ENCODE data around the gene HSPBP1. TPM values are rescaled to one million over a fixed set of nuclear protein-coding genes. Genes with fewer than 3 reads are reported as not detected.

Gene HSPBP1
- total RNA-seq, 1 donor from 2014 or later, result 29.0 TPM

DNA sequence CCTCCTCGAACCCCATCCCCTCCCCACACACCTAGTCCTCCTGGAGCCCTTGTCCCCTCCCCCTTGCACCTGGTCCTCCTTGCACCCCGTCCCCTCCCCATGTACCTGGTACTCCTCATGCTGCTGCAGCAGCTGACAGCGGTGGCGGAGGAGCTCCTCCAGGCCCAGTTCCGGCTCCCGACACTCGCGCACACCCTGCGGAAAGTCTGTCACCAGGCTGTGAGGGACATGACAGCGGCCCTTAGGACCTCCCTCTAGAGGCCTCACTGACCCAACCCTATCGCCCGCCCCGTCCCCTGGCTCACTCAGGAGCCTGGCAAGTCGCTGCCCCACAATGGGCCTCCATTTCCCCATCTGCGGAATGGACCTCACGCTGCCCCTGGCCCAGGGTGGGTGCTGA, 14.7 kb downstream of the HSPBP1 start:
- H3K27me3 ChIP-seq (ENCODE audit: low read depth), result no peaks in the 10 kb centered on the region
- TF ChIP-seq, protein P1, sequence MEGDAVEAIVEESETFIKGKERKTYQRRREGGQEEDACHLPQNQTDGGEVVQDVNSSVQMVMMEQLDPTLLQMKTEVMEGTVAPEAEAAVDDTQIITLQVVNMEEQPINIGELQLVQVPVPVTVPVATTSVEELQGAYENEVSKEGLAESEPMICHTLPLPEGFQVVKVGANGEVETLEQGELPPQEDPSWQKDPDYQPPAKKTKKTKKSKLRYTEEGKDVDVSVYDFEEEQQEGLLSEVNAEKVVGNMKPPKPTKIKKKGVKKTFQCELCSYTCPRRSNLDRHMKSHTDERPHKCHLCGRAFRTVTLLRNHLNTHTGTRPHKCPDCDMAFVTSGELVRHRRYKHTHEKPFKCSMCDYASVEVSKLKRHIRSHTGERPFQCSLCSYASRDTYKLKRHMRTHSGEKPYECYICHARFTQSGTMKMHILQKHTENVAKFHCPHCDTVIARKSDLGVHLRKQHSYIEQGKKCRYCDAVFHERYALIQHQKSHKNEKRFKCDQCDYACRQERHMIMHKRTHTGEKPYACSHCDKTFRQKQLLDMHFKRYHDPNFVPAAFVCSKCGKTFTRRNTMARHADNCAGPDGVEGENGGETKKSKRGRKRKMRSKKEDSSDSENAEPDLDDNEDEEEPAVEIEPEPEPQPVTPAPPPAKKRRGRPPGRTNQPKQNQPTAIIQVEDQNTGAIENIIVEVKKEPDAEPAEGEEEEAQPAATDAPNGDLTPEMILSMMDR (IDR thresholded peaks at IDR 0.05; ENCODE audit: borderline replicate concordance), result no peak
- no peaks in the 10 kb centered on the region for H3K9me3 ChIP-seq (replicated peaks)
- no peak for DNase-seq
- H3K36me3 ChIP-seq, result peaks cover 24% of the 10 kb centered on the region
- H3K27ac ChIP-seq (replicated peaks), result no peak overlapping the region
- H3K4me1 ChIP-seq, result peaks cover 2% of the 10 kb centered on the region
- no peak overlapping the region for H3K4me3 ChIP-seq
- intact Hi-C loops (cut with micrococcal nuclease), result no loop called here

DNA sequence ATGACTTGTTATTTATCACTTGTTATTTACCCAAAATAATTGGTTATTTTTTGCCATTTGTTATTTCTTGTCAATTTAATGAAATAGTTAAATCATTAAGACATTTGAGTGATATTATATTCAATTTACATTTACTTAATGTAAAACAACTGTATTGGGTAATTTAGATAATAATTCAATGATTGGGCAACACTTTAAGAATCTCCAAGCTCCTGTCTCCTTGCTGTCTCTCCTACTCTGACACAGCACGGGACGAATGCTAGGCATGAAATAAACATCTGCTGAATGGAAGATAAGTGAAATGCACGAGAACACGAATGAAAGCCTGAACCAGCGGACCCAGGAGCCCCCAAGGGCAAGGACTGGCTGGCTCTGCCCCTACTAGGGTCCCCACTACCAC, 15.4 kb downstream of the HSPBP1 start:
- peaks cover 9% of the 10 kb centered on the region for H3K4me1 ChIP-seq
- intact Hi-C loops (cut with micrococcal nuclease), result no loop called here
- H3K27ac ChIP-seq (replicated peaks), result no peak overlapping the region
- H3K4me3 ChIP-seq, result no peak overlapping the region
- TF ChIP-seq, protein P1 (IDR thresholded peaks at IDR 0.05; ENCODE audit: borderline replicate concordance), result no peak
- peaks cover 18% of the 10 kb centered on the region for H3K36me3 ChIP-seq
- no peak for DNase-seq
- H3K27me3 ChIP-seq (ENCODE audit: low read depth), result no peaks in the 10 kb centered on the region
- H3K9me3 ChIP-seq (replicated peaks), result no peaks in the 10 kb centered on the region

DNA sequence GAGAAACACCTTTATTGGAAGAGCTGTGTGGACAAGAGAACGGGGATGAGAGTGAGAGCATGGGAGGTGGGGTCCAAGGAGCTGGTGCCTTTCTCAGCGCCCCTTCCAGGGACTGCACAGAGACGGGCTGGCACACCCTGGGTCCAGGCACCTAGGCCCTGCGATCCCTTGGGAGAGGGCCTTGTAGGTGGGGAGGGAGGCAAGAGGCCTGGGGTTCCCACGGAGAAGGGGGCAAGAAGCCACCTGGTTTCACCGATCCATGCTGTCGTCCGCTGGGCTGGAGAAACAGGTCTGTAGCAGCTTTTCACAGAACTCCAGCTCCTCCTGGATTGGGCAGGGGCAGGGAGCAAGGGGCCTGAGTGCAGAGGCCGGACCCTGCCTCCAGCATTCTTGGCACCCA, 17.6 kb downstream of the HSPBP1 start:
- no peak overlapping the region for H3K27ac ChIP-seq (replicated peaks)
- peaks cover 21% of the 10 kb centered on the region for H3K4me1 ChIP-seq
- no peaks in the 10 kb centered on the region for H3K9me3 ChIP-seq (replicated peaks)
- no peak overlapping the region for H3K4me3 ChIP-seq
- TF ChIP-seq, protein P1 (IDR thresholded peaks at IDR 0.05; ENCODE audit: borderline replicate concordance), result no peak
- no peaks in the 10 kb centered on the region for H3K27me3 ChIP-seq (ENCODE audit: low read depth)
- DNase-seq, result no peak
- intact Hi-C loops (cut with micrococcal nuclease), result no loop called here
- H3K36me3 ChIP-seq, result peaks cover 11% of the 10 kb centered on the region

DNA sequence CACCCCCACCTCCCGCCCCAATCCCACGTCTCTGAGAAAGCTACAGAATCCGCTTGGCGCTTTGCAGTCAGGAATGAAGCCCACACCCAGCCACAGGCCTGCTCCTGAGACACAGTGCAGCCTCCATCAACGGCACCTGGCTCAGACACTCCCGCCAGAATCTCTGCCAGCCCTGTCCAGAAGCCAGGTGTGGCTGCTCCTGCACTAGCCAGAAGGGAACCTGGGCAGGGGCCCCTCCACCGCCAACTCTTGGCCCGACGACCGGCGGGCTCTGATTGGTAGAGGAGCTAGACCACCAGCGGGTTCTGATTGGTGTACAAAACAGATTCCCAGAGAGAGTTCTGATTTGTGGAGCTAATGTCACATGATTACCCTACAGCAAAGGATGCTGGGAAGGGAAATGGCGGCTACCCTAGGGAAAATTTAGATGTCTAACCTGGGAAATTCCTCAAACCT, 18.2 kb downstream of the HSPBP1 start:
- no peak for DNase-seq
- Histone ChIP-seq H3K9me3 (replicated peaks) (no peaks in the 10 kb centered on the region), H3K27ac (replicated peaks) (no peak overlapping the region), H3K27me3 (ENCODE audit: low read depth) (no peaks in the 10 kb centered on the region), H3K36me3 (peaks cover 11% of the 10 kb centered on the region), H3K4me1 (peaks cover 28% of the 10 kb centered on the region), H3K4me3 (no peak overlapping the region)
- intact Hi-C loops (cut with micrococcal nuclease), result no loop called here
- TF ChIP-seq, protein P1 (IDR thresholded peaks at IDR 0.05; ENCODE audit: borderline replicate concordance), result no peak

DNA sequence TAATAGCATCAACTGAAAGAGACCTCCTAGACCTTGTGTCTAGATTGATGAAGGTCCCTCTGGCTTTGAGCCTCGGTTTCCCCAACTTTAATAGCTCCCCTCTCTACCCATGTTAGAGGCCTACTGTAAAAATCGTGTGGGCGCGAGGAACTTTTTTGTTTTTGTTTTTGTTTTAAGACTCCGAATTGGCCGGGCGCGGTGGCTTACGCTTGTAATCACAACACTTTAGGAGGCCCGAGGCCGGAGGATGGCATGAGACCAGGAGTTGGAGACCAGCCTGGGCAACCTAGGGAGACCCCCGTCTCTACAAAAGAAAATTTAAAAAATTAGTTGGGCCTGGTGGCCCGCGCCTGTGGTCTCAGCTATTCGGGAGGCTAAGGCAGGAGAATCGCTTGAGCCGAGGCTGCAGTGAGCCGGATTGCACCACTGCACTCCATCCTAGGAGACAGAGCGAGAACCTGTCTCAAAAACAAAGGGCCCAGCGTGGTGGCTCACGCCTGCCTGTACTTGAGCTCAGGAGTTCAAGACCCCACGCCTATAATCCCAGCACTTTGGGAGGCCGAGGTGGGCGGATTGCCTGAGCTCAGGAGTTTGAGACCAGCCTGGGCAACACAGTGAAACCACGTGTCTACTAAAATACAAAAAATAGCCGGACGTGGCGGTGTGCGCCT, 20.2 kb downstream of the HSPBP1 start:
- intact Hi-C loops (cut with micrococcal nuclease), result no loop called here
- no peak for DNase-seq
- Histone ChIP-seq H3K36me3 (peaks cover 10% of the 10 kb centered on the region), H3K4me3 (peak overlapping the region; percentile 99), H3K27me3 (ENCODE audit: low read depth) (no peaks in the 10 kb centered on the region), H3K4me1 (peaks cover 48% of the 10 kb centered on the region), H3K9me3 (replicated peaks) (no peaks in the 10 kb centered on the region), H3K27ac (replicated peaks) (peak overlapping the region; percentile 90)
- TF ChIP-seq, protein P1 (IDR thresholded peaks at IDR 0.05; ENCODE audit: borderline replicate concordance), result no peak
